A172 (cell line): ENCODE results near the gene RAPGEF6. TPM values are rescaled to one million over a fixed set of nuclear protein-coding genes. Genes with fewer than 3 reads are reported as not detected.
"Not testable (repeated sequence)": the region's sequence is repeated elsewhere in the genome, so short reads cannot be mapped to it uniquely, and the experiment has no call there.

Experiments
- DNase-seq: peaks from one replicate; pipeline ENCODE4 v3.0.0-alpha.2; 2015; ENCODE audit warnings: low spot score
- total RNA-seq: library from RNA; depleted of rRNA; stranded (reverse); fragments of >200 nt; shearing (Covaris generic); gene quantifications from 2 replicates; pipeline ENCODE4 v1.2.3, GENCODE V29; 2014

Gene RAPGEF6
- total RNA-seq, 1 experiment from 2014 or later, result 14.1 TPM

GRCh38 chr5:131610198-131611063 lies 24.6 kb downstream of the RAPGEF6 start:
- DNase-seq, result peak; percentile 85

GRCh38 chr5:131609774-131610173 lies 25.3 kb downstream of the RAPGEF6 start:
- DNase-seq, result no peak

- DNase-seq, result no peak
Observed at GRCh38 chr5:131608597-131608996, 26.4 kb downstream of the RAPGEF6 start.

GRCh38 chr5:131607903-131608540 lies 27.0 kb downstream of the RAPGEF6 start:
- no peak for DNase-seq

GRCh38 chr5:131607418-131607817 lies 27.6 kb downstream of the RAPGEF6 start:
- DNase-seq, result no peak

- DNase-seq, result no peak
Observed at GRCh38 chr5:131605086-131605485, 29.9 kb downstream of the RAPGEF6 start.

- DNase-seq, result no peak
Observed at GRCh38 chr5:131595088-131596033, 39.7 kb downstream of the RAPGEF6 start.

GRCh38 chr5:131593921-131594320 lies 41.1 kb downstream of the RAPGEF6 start:
- no peak for DNase-seq

GRCh38 chr5:131593436-131593835 lies 41.6 kb downstream of the RAPGEF6 start:
- not testable (repeated sequence) for DNase-seq

- DNase-seq, result peak; percentile 44
Observed at GRCh38 chr5:131589510-131590348, 45.3 kb downstream of the RAPGEF6 start.

- peak; percentile 21 for DNase-seq
Observed at GRCh38 chr5:131587541-131587940, 47.5 kb downstream of the RAPGEF6 start.

GRCh38 chr5:131581702-131582101 lies 53.3 kb downstream of the RAPGEF6 start:
- DNase-seq, result no peak

GRCh38 chr5:131579917-131580671 lies 54.9 kb downstream of the RAPGEF6 start:
- no peak for DNase-seq

GRCh38 chr5:131575660-131576227 lies 59.3 kb downstream of the RAPGEF6 start:
- DNase-seq, result no peak

- no peak for DNase-seq
Observed at GRCh38 chr5:131571669-131572168, 63.3 kb downstream of the RAPGEF6 start.

GRCh38 chr5:131570757-131571156 lies 64.3 kb downstream of the RAPGEF6 start:
- no peak for DNase-seq

- no peak for DNase-seq
Observed at GRCh38 chr5:131564229-131564652, 70.8 kb downstream of the RAPGEF6 start.

GRCh38 chr5:131563434-131564228 lies 71.4 kb downstream of the RAPGEF6 start:
- DNase-seq, result no peak

- no peak for DNase-seq
Observed at GRCh38 chr5:131550606-131551005, 84.4 kb downstream of the RAPGEF6 start.
